Adrenal gland (tissue), 12 donors: Measurements from ENCODE around the gene ABO. TPM values are rescaled to one million over a fixed set of nuclear protein-coding genes. Genes with fewer than 3 reads are reported as not detected.

Source experiments
- DNase-seq, 7 donors: peaks; one replicate each; pipeline ENCODE4 v3.0.0-alpha.2; 2019 to 2020
- H3K27ac ChIP-seq, 5 donors: fragments of 200-600 bp; sonication (generic) in 4 of 5; 1 replicate in 3 of 5; 2 replicates in 2 of 5; pipeline versions ENCODE4 v1.5.1 to v1.8.0; 2016 to 2020; ENCODE audit warnings: mild to moderate bottlenecking in 1 of 5
- H3K27me3 ChIP-seq: fragments of 200-600 bp; 2 replicates; pipeline ENCODE4 v1.8.0; 2021
- H3K36me3 ChIP-seq, 2 donors: fragments of 200-600 bp; replicated peaks in 1 of 2; 1 replicate in 1 of 2; 2 replicates in 1 of 2; pipeline versions ENCODE4 v1.5.1 to v1.8.0; 2018 to 2022
- H3K4me1 ChIP-seq, 2 donors: fragments of 200-600 bp; replicated peaks in 1 of 2; 1 replicate in 1 of 2; 2 replicates in 1 of 2; pipeline versions ENCODE4 v1.5.1 to v1.8.0; 2018 to 2021
- H3K4me3 ChIP-seq, 4 donors: fragments of 200-600 bp; sonication (generic) in 3 of 4; one replicate each; pipeline ENCODE4 v1.5.1; 2016 to 2018
- H3K9me3 ChIP-seq, 3 donors: fragments of 200-600 bp; sonication (generic) in 1 of 3; replicated peaks in 1 of 3; 1 replicate in 2 of 3; 2 replicates in 1 of 3; pipeline versions ENCODE4 v1.5.1 to v1.8.0; 2016 to 2021
- POLR2A ChIP-seq, 2 donors: fragments of 450-650 bp; IDR thresholded peaks; one replicate each; pipeline ENCODE4 v1.6.1; 2017; ENCODE audit warnings: antibody characterized with exemption in 2 of 2, mild to moderate bottlenecking in 2 of 2, moderate library complexity in 1 of 2
- WGBS, 4 donors: extraction: QIAGEN DNeasy Blood & Tissue Kit in 2 of 4; methylation state at CpG; one replicate each; pipeline versions ENCODE4 v1.1.5 to v1.1.7; 2013 to 2017; 5-methylcytosine and 5-hydroxymethylcytosine counted together
- intact Hi-C, 2 donors: fragments of 100-400 bp; cut with DNase I; formaldehyde crosslinking; loops; one replicate each; pipeline versions ENCODE4 v1.14.1 to v1.15.0; 2022 to 2023
- polyA plus RNA-seq, 3 donors: library from polyadenylated mRNA; stranded (reverse); fragments of 200-250 nt in 2 of 3; fragments of 350-450 nt in 1 of 3; fragmentation: Illumina TruSeq in 1 of 3; extraction: RNeasy Lipid Tissue Mini Kit (QIAGEN cat#74804) in 1 of 3; gene quantifications; one replicate each; pipeline ENCODE4 v1.2.3, GENCODE V29; 2013 to 2014
- total RNA-seq, 9 donors: library from RNA; depleted of rRNA in 4 of 9; stranded (reverse); fragments of >200 nt in 4 of 9; fragments of 120-200 nt in 1 of 9; fragmentation: NEBNext Ultra II Directional in 1 of 9; extraction: Animal tissue kit (Norgen Biotek cat#: 25700) in 1 of 9; gene quantifications; one replicate each; pipeline versions ENCODE4 v1.1.0 to v1.2.4, GENCODE V29; 2013 to 2023
- TF ChIP-seq, protein P1 (sequence below), 6 experiments: fragments of 450-650 bp in 4 of 6; fragments of 200-600 bp in 2 of 6; sonication (generic) in 1 of 6; IDR thresholded peaks; 1 replicate in 5 of 6; 2 replicates in 1 of 6; pipeline versions ENCODE4 v1.5.1 to v1.8.0; 2016 to 2021; ENCODE audit warnings: antibody characterized with exemption in 6 of 6, mild to moderate bottlenecking in 2 of 6, moderate library complexity in 1 of 6
- donor health status: healthy with polysubstance abuse.
- donor health status: Bipolar disorder and iron deficiency.
- donor health status: DM: yes; HTN: yes; CAD: no.
- donor health status: DM: no; HTN: no; CAD: no.
- donor health status: DM: no; HTN: no; CAD: no.
- donor health status: DM: yes; HTN: yes; CAD: no.

Gene ABO
- total and polyA plus RNA-seq, 12 donors, result 2.9 to 43.1 (median 18.6) TPM

DNA sequence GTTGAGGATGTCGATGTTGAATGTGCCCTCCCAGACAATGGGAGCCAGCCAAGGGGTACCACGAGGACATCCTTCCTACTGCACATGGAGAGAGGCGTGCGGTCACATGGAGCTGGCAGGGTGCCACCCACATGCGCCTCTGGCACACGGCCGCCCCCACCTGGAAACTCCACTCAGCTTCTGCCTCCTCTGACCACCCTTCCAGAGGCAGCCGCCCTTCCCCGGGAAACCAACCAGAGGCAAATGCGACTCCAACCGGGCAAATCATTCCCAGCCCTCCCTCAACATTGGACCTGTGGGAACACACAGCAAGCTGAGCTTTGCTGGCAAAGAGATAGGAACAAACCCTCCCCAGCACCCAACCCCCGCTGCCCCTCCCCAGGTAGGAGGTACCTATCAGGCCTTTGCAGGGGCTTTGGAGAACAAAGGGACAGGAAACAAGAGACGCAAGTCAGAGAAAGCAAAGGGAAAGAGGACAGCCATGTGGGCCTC, 17.5 kb downstream of the ABO start:
- Histone ChIP-seq H3K4me3 (no peak overlapping the region), H3K27me3 (no peaks in the 10 kb centered on the region), H3K4me1 (peaks cover 5 to 16% of the 10 kb centered on the region in 2 donors), H3K36me3 (no peaks in the 10 kb centered on the region), H3K27ac (peak overlapping the region in 2 of 5 donors; percentile 75 to 78), H3K9me3 (no peaks in the 10 kb centered on the region)
- intact Hi-C loops, result no loop called here
- no peak for TF ChIP-seq POLR2A (IDR thresholded peaks at IDR 0.05)
- TF ChIP-seq, protein P1, sequence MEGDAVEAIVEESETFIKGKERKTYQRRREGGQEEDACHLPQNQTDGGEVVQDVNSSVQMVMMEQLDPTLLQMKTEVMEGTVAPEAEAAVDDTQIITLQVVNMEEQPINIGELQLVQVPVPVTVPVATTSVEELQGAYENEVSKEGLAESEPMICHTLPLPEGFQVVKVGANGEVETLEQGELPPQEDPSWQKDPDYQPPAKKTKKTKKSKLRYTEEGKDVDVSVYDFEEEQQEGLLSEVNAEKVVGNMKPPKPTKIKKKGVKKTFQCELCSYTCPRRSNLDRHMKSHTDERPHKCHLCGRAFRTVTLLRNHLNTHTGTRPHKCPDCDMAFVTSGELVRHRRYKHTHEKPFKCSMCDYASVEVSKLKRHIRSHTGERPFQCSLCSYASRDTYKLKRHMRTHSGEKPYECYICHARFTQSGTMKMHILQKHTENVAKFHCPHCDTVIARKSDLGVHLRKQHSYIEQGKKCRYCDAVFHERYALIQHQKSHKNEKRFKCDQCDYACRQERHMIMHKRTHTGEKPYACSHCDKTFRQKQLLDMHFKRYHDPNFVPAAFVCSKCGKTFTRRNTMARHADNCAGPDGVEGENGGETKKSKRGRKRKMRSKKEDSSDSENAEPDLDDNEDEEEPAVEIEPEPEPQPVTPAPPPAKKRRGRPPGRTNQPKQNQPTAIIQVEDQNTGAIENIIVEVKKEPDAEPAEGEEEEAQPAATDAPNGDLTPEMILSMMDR (IDR thresholded peaks at IDR 0.05), result no peak
- DNase-seq, result peak in 4 of 7 donors; percentile 34 to 63 (median 58)
- WGBS, 4 donors, result 69 to 83% (median 74%) methylated on average over 12 to 13 of the region's 13 CpGs

DNA sequence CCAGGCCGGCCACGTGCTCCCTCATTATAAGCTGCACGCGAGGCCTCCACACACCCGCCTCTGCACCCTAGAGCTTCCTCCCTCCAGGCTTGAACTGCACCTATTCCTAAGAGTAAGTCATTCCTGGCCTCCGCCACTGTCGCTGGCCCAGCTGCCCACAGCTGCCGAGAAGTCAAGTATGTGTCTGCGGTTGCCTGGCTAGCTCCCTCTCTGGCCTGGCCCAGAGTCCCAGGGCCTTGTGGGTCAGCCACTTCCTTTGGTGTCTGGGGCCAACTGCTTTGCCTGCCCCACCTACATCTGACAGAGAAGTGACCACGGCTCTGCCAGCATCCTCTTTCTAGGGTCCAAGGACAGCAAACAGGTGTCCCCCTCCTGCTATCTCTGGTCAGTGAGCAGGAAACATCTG, 18.3 kb downstream of the ABO start:
- no peak for TF ChIP-seq POLR2A (IDR thresholded peaks at IDR 0.05)
- TF ChIP-seq, protein P1 (IDR thresholded peaks at IDR 0.05), result no peak
- WGBS, 4 donors, result 71 to 100% (median 88%) methylated on average over 7 to 10 of the region's 10 CpGs

DNA sequence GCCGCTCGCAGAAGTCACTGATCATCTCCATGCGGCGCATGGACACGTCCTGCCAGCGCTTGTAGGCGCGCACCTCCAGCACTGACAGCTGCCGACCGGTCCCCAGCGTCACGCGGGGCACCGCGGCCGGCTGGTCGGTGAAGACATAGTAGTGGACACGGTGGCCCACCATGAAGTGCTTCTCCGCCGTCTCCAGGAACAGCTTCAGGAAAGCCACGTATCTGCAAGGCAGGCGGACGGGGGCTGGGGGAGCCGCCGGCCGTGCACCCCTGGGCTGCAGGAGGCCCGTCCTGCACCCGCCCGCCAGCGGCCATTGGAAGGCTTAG, 18.9 kb downstream of the ABO start:
- no peaks in the 10 kb centered on the region for H3K9me3 ChIP-seq
- no peaks in the 10 kb centered on the region for H3K27me3 ChIP-seq
- TF ChIP-seq, protein P1 (IDR thresholded peaks at IDR 0.05), result no peak
- no peak for TF ChIP-seq POLR2A (IDR thresholded peaks at IDR 0.05)
- WGBS, 4 donors, result 93 to 96% (median 95%) methylated on average over 18 to 30 of the region's 30 CpGs; no CpG with 5 or more reads in 1 of the 4 donors
- DNase-seq, result peak in 1 of 7 donors; percentile 43
- intact Hi-C loops, result no loop called here
- H3K4me3 ChIP-seq, result no peak overlapping the region
- H3K4me1 ChIP-seq, result peaks cover 5 to 16% of the 10 kb centered on the region in 2 donors
- H3K27ac ChIP-seq, result peak overlapping the region in 1 of 5 donors; percentile 75
- no peaks in the 10 kb centered on the region for H3K36me3 ChIP-seq

More for the DNA sequence above, 18.3 kb downstream of the ABO start:
- no peaks in the 10 kb centered on the region for H3K36me3 ChIP-seq
- peak overlapping the region in 1 of 5 donors; percentile 75 for H3K27ac ChIP-seq
- no peaks in the 10 kb centered on the region for H3K9me3 ChIP-seq
- DNase-seq, result peak in 1 of 7 donors; percentile 49
- no peaks in the 10 kb centered on the region for H3K27me3 ChIP-seq
- intact Hi-C loops, result no loop called here
- H3K4me3 ChIP-seq, result no peak overlapping the region
- peaks cover 5 to 16% of the 10 kb centered on the region in 2 donors for H3K4me1 ChIP-seq

DNA sequence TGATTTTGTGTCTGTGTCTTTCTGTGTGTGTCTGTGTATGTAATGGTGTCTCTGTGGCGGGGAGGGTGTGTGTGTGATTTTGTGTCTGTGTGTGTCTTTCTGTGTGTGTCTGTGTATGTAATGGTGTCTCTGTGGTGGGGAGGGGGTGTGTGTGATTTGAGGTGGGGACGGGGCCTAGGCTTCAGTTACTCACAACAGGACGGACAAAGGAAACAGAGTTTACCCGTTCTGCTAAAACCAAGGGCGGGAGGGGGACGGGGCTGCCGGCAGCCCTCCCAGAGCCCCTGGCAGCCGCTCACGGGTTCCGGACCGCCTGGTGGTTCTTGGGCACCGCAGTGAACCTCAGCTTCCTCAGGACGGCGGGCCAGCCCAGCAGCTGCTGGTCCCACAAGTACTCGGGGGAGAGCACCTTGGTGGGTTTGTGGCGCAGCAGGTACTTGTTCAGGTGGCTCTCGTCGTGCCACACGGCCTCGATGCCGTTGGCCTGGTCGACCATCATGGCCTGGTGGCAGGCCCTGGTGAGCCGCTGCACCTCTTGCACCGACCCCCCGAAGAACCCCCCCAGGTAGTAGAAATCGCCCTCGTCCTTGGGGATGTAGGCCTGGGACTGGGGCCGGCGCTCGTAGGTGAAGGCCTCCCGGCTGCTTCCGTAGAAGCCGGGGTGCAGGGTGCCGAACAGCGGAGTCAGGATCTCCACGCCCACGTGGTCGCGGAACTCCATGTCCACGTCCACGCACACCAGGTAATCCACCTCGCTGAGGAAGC, 19.4 kb downstream of the ABO start:
- Histone ChIP-seq H3K27ac (no peak overlapping the region), H3K27me3 (no peaks in the 10 kb centered on the region), H3K9me3 (no peaks in the 10 kb centered on the region), H3K4me3 (no peak overlapping the region), H3K4me1 (peaks cover 5 to 16% of the 10 kb centered on the region in 2 donors), H3K36me3 (no peaks in the 10 kb centered on the region)
- no peak for TF ChIP-seq POLR2A (IDR thresholded peaks at IDR 0.05)
- TF ChIP-seq, protein P1 (IDR thresholded peaks at IDR 0.05), result no peak
- 88 to 95% (median 91%) methylated on average over 16 to 42 of the region's 42 CpGs for WGBS, 4 donors
- DNase-seq, result peak in 1 of 7 donors; percentile 43
- intact Hi-C loops, result no loop called here
